K562 (cell line): ENCODE data around the gene MAST4. TPM values are rescaled to one million over a fixed set of nuclear protein-coding genes. Genes with fewer than 3 reads are reported as not detected.

Experiments
- ATAC-seq: fragments of 200-7000 bp; cut with Tn5 transposase; 3 replicates; pipeline ENCODE4 v1.9.1; 2020; ENCODE audit warnings: moderate library complexity
- BruUV-seq: library from RNA; stranded (reverse); fragments of 400-500 nt; replicated peaks from 2 replicates; lab custom pipeline; 2021; lab: Mats Ljungman, UMichigan
- CTCF ChIA-PET: fragments of 300-600 bp; formaldehyde crosslinking; extraction: SDS; loops from one replicate; lab custom pipeline; 2021; ENCODE audit warnings: low intra/inter-chr PET ratio; lab: Yijun Ruan, JAX
- POLR2A ChIA-PET: fragments of 300-600, 350-650 bp; sonication (Branson Sonifier 250); formaldehyde crosslinking; extraction: SDS; loops from one replicate; lab custom pipeline; 2021; ENCODE audit warnings: antibody characterized with exemption, inconsistent platforms; lab: Yijun Ruan, JAX
- DNase-seq, 4 experiments: peaks; one replicate each; pipeline versions ENCODE4 v3.0.0 to v3.0.0-alpha.2; 2011 to 2018; ENCODE audit warnings: low spot score in 3 of 4, mixed read lengths in 3 of 4; ENCODE audit errors: extremely low read depth in 1 of 4
- FAIRE-seq: peaks from 2 replicates; lab custom pipeline; 2011; peaks lifted over from hg19 to GRCh38; lab: Jason Lieb, UNC
- H2AFZ ChIP-seq: 2 replicates; pipeline ENCODE4 v1.6.0; 2011; ENCODE audit warnings: low read depth, low read length, control low read depth, inconsistent platforms
- H3K27ac ChIP-seq: fragments of 200-600 bp; 3 replicates; pipeline ENCODE4 v1.8.0; 2011; ENCODE audit warnings: low read depth, mild to moderate bottlenecking, control low read depth, inconsistent platforms, low read length, moderate library complexity, mixed read lengths; ENCODE audit errors: extremely low read depth
- H3K27me3 ChIP-seq, 2 experiments: fragments of 300-600 bp in 1 of 2; 2 replicates in 1 of 2; 3 replicates in 1 of 2; pipeline versions ENCODE4 v1.6.0 to v1.8.0; 2011; ENCODE audit warnings: inconsistent platforms in 2 of 2, low read length in 2 of 2, mild to moderate bottlenecking in 1 of 2, mixed read lengths in 1 of 2, moderate library complexity in 1 of 2; ENCODE audit not compliant: control insufficient read depth in 2 of 2, insufficient read depth in 2 of 2
- H3K36me3 ChIP-seq: fragments of 300-600 bp; 3 replicates; pipeline ENCODE4 v1.8.0; 2011; ENCODE audit warnings: mild to moderate bottlenecking, low read length, inconsistent platforms; ENCODE audit not compliant: control insufficient read depth, insufficient read depth
- H3K4me1 ChIP-seq, 2 experiments: fragments of 200-600 bp in 1 of 2; replicated peaks in 1 of 2; 2 replicates in 1 of 2; 3 replicates in 1 of 2; pipeline versions ENCODE4 v1.5.1 to v1.8.0; 2011; ENCODE audit warnings: inconsistent platforms in 2 of 2, low read length in 2 of 2, mild to moderate bottlenecking in 1 of 2, mixed read lengths in 1 of 2, moderate library complexity in 1 of 2; ENCODE audit not compliant: control insufficient read depth in 2 of 2, insufficient read depth in 2 of 2
- H3K4me2 ChIP-seq: 2 replicates; pipeline ENCODE4 v1.6.1; 2011; ENCODE audit warnings: low read length, control low read depth, inconsistent platforms, mixed read lengths; ENCODE audit not compliant: insufficient read depth
- H3K4me3 ChIP-seq: fragments of 200-600 bp; sonication (generic), shearing (Covaris generic); 2 replicates; pipeline ENCODE4 v1.5.1; 2016; ENCODE audit warnings: control low read depth, inconsistent platforms
- H3K79me2 ChIP-seq: fragments of 200-600 bp; 3 replicates; pipeline ENCODE4 v1.8.0; 2011; ENCODE audit warnings: low read length, inconsistent platforms; ENCODE audit not compliant: control insufficient read depth, insufficient read depth
- H3K9ac ChIP-seq, 2 experiments: 2 replicates each; pipeline versions ENCODE4 v1.6.0 to v1.6.1; 2011; ENCODE audit warnings: low read depth in 2 of 2, low read length in 2 of 2, control low read depth in 1 of 2, inconsistent platforms in 1 of 2, mild to moderate bottlenecking in 1 of 2, mixed read lengths in 1 of 2; ENCODE audit not compliant: insufficient read depth in 1 of 2
- H3K9me1 ChIP-seq: one replicate; pipeline ENCODE4 v1.6.0; 2011; ENCODE audit warnings: inconsistent platforms, mild to moderate bottlenecking, low read length, moderate library complexity; ENCODE audit not compliant: control insufficient read depth, insufficient read depth
- H3K9me3 ChIP-seq: replicated peaks from 2 replicates; pipeline ENCODE4 v1.5.1; 2011; ENCODE audit warnings: low read depth, low read length, inconsistent platforms; ENCODE audit not compliant: control insufficient read depth, insufficient read depth
- H4K20me1 ChIP-seq: replicated peaks from 2 replicates; pipeline ENCODE4 v1.6.1; 2011; ENCODE audit warnings: low read length, inconsistent platforms, mixed read lengths; ENCODE audit not compliant: control insufficient read depth, insufficient read depth
- ATF7 ChIP-seq: fragments of 450-650 bp; IDR thresholded peaks from 2 replicates; pipeline ENCODE4 v1.7.1; 2014; ENCODE audit warnings: mild to moderate bottlenecking, moderate library complexity
- CEBPB ChIP-seq: fragments of 450-650 bp; IDR thresholded peaks from 2 replicates; pipeline ENCODE4 v1.6.1; 2016; ENCODE audit warnings: missing genetic modification characterization, missing compliant biosample characterization
- CUX1 ChIP-seq: fragments of 200-800 bp; sonication (Bioruptor generic); IDR thresholded peaks from 2 replicates; pipeline ENCODE4 v1.6.1; 2016; ENCODE audit warnings: missing genetic modification characterization, missing compliant biosample characterization
- E2F1 ChIP-seq: sonication (generic); formaldehyde crosslinking; IDR thresholded peaks from 2 replicates; pipeline ENCODE4 v1.8.1; 2023; ENCODE audit warnings: mild to moderate bottlenecking, missing genetic modification reagents, moderate library complexity
- ELF1 ChIP-seq: fragments of 200-800 bp; sonication (Bioruptor generic); IDR thresholded peaks from 2 replicates; pipeline ENCODE4 v1.6.1; 2016; ENCODE audit warnings: missing genetic modification characterization, missing compliant biosample characterization
- KHSRP ChIP-seq: fragments of 450-650 bp; IDR thresholded peaks from 2 replicates; pipeline ENCODE4 v1.6.1; 2017
- PHB2 ChIP-seq: fragments of 450-650 bp; IDR thresholded peaks from 2 replicates; pipeline ENCODE4 v1.6.1; 2017; ENCODE audit warnings: low read depth
- TCF7L2 ChIP-seq: fragments of 150-350 bp; IDR thresholded peaks from 2 replicates; pipeline ENCODE4 v1.6.1; 2016; ENCODE audit warnings: low read depth, mild to moderate bottlenecking, low read length, moderate library complexity
- TEAD2 ChIP-seq: fragments of 450-650 bp; IDR thresholded peaks from 2 replicates; pipeline ENCODE4 v1.6.1; 2016; ENCODE audit warnings: missing genetic modification characterization, control low read depth, missing compliant biosample characterization
- TFAM ChIP-seq: fragments of 250-450 bp; sonication (Bioruptor Pico); conservative IDR thresholded peaks from 2 replicates; pipeline ENCODE4 v1.5.0; 2021; ENCODE audit warnings: mild to moderate bottlenecking, moderate library complexity
- TFE3 ChIP-seq: fragments of 450-650 bp; formaldehyde crosslinking; IDR thresholded peaks from 2 replicates; pipeline ENCODE4 v1.4.0; 2020; ENCODE audit warnings: mild to moderate bottlenecking, mixed read lengths
- TRIM24 ChIP-seq, 2 experiments: fragments of 450-650 bp; IDR thresholded peaks; 2 replicates each; pipeline ENCODE4 v1.6.1; 2016
- ZBTB8A ChIP-seq: fragments of 450-650 bp; IDR thresholded peaks from 2 replicates; pipeline ENCODE4 v1.6.1; 2018; ENCODE audit warnings: mild to moderate bottlenecking, moderate library complexity; ENCODE audit not compliant: partially characterized antibody
- ZFPM2 ChIP-seq: fragments of 250-450 bp; sonication (Bioruptor Pico); IDR thresholded peaks from 2 replicates; pipeline ENCODE4 v1.5.1; 2022; ENCODE audit warnings: mild to moderate bottlenecking
- ZNF133 ChIP-seq: fragments of 250-450 bp; sonication (Bioruptor Pico); IDR thresholded peaks from 2 replicates; pipeline ENCODE4 v1.4.0; 2020; ENCODE audit warnings: mild to moderate bottlenecking
- ZNF174 ChIP-seq: fragments of 250-450 bp; sonication (Bioruptor Pico); IDR thresholded peaks from 2 replicates; pipeline ENCODE4 v1.4.0; 2020; ENCODE audit warnings: mild to moderate bottlenecking
- ZNF274 ChIP-seq: IDR thresholded peaks from 2 replicates; pipeline ENCODE4 v1.6.1; 2011; ENCODE audit warnings: low read depth, mild to moderate bottlenecking, low read length, moderate library complexity, borderline replicate concordance
- ZNF57 ChIP-seq: fragments of 450-650 bp; formaldehyde crosslinking; IDR thresholded peaks from 2 replicates; pipeline ENCODE4 v1.4.0; 2020; ENCODE audit warnings: mild to moderate bottlenecking, moderate library complexity
- ZNF830 ChIP-seq: fragments of 250-450 bp; sonication (Bioruptor Pico); IDR thresholded peaks from 2 replicates; pipeline ENCODE4 v1.5.0; 2021; ENCODE audit warnings: mild to moderate bottlenecking
- WGBS: fragments of 100-300 bp; shearing (Covaris generic); methylation state at CpG from one replicate; pipeline ENCODE4 v1.1.6; 2016; ENCODE audit warnings: low coverage, mixed read lengths; ENCODE audit not compliant: insufficient coverage; ENCODE audit errors: missing lambda C conversion rate; 5-methylcytosine and 5-hydroxymethylcytosine counted together
- in situ Hi-C: fragments of 300-500 bp; cut with MboI; formaldehyde crosslinking; loops from 4 replicates; pipeline ENCODE4 v1.15.0; 2018; ENCODE audit warnings: inconsistent platforms, mixed read lengths
- intact Hi-C: fragments of 100-400 bp; cut with micrococcal nuclease; formaldehyde crosslinking; loops from 2 replicates; pipeline ENCODE4 v1.14.2; 2022
- polyA plus RNA-seq, 8 experiments: library from polyadenylated mRNA; depleted of rRNA in 4 of 8; stranded (reverse) in 5 of 8; unstranded in 3 of 8; fragments of >200 nt; fragmentation: Nextera tagmentation in 2 of 8; fragmentation: Illumina TruSeq in 1 of 8; extraction: Ambion mirVana in 2 of 8; extraction: Trizol in 1 of 8; gene quantifications; 2 replicates each; pipeline versions ENCODE4 v1.2.1 to v1.2.3, GENCODE V29; 2011 to 2014; ENCODE audit warnings: inconsistent platforms in 1 of 8, missing spikeins in 1 of 8
- total RNA-seq, 7 experiments: library from RNA; depleted of rRNA in 6 of 7; stranded (reverse); fragments of >200 nt in 6 of 7; fragmentation: Illumina TruSeq in 2 of 7; extraction: Trizol in 2 of 7; gene quantifications; 2 replicates each; pipeline versions ENCODE4 v1.2.1 to v1.2.3, GENCODE V29; 2011 to 2021; ENCODE audit warnings: low replicate concordance in 1 of 7

The MAST4 gene
- total and polyA plus RNA-seq, 9 of the 15 experiments (the other 6 are each of a cell fraction or from before 2014, with no cell fraction given), result 0.88 to 10.1 (median 5.2) TPM

GRCh38 chr5:66829826-66830225 is 233.6 kb downstream of the MAST4 start:
- H3K4me2 ChIP-seq, result no peak overlapping the region
- H3K9me3 ChIP-seq, result no peaks in the 10 kb centered on the region
- H3K9me1 ChIP-seq, result no peaks in the 10 kb centered on the region
- no peaks in the 10 kb centered on the region for H3K4me1 ChIP-seq
- no peaks in the 10 kb centered on the region for H3K79me2 ChIP-seq
- intact Hi-C loops, result no loop called here
- no peaks in the 10 kb centered on the region for H4K20me1 ChIP-seq
- H2AFZ ChIP-seq, result no peak overlapping the region
- WGBS, result 0% methylated on average over 2 of the region's 2 CpGs
- H3K4me3 ChIP-seq, result no peak overlapping the region
- DNase-seq, result no peak
- no peak overlapping the region for H3K27ac ChIP-seq
- in situ Hi-C loops, result loop anchor here (10.0 kb wide), 1 partner anchor 385 kb away; no protein-coding TSS in a partner anchor
- ChIA-PET CTCF (no interaction called here), POLR2A (no interaction called here)
- peaks cover 0 to 12% of the 10 kb centered on the region in 2 experiments; a peak in 2 of 5 replicates for H3K27me3 ChIP-seq
- no peak for ATAC-seq
- BruUV-seq, result no TSS peak
- no peak overlapping the region for H3K9ac ChIP-seq
- H3K36me3 ChIP-seq, result no peaks in the 10 kb centered on the region
- FAIRE-seq, result no peak
- TF ChIP-seq ZNF133, result no peak
- TF ChIP-seq TCF7L2, result no peak
- no peak for TF ChIP-seq ZFPM2 (CRISPR knock-in tag)
- TF ChIP-seq ZNF830 (CRISPR knock-in tag), result no peak
- TF ChIP-seq CEBPB (tag), result no peak
- TF ChIP-seq TRIM24 (IDR thresholded peaks at IDR 0.05), result no peak
- TF ChIP-seq ZNF174, result no peak
- no peak for TF ChIP-seq TFE3 (CRISPR knock-in tag)
- TF ChIP-seq E2F1 (CRISPR knock-in tag), result no peak
- TF ChIP-seq ZBTB8A, result no peak
- TF ChIP-seq TEAD2, result no peak
- no peak for TF ChIP-seq ELF1 (tag)
- TF ChIP-seq KHSRP, result no peak
- TF ChIP-seq PHB2, result no peak
- no peak for TF ChIP-seq TFAM
- no peak for TF ChIP-seq ZNF57 (CRISPR knock-in tag)
- no peak for TF ChIP-seq CUX1 (CRISPR knock-in tag)
- no peak for TF ChIP-seq ZNF274
- TF ChIP-seq ATF7, result no peak
